Smooth muscle cell (in vitro differentiated cells): ENCODE measurements around the gene NT5C1A. TPM values are rescaled to one million over a fixed set of nuclear protein-coding genes. Genes with fewer than 3 reads are reported as not detected.

Source experiments
- DNase-seq: peaks from one replicate; lab custom pipeline; 2025; ENCODE audit not compliant: unreplicated experiment; lab: John Stamatoyannopoulos, UW
- H2AFZ ChIP-seq: fragments of 200-600 bp; sonication (generic); 2 replicates; pipeline ENCODE4 v1.6.0; 2016; ENCODE audit warnings: antibody characterized with exemption, low read depth, mild to moderate bottlenecking
- H3F3A ChIP-seq: fragments of 200-600 bp; sonication (generic); 2 replicates; pipeline ENCODE4 v1.6.0; 2017; ENCODE audit warnings: antibody characterized with exemption, low read depth
- H3K27ac ChIP-seq: fragments of 200-600 bp; sonication (generic); 2 replicates; pipeline ENCODE4 v1.5.1; 2016; ENCODE audit warnings: low read depth, mild to moderate bottlenecking
- H3K27me3 ChIP-seq: fragments of 200-600 bp; sonication (generic); 2 replicates; pipeline ENCODE4 v1.6.1; 2016; ENCODE audit warnings: low read depth, mild to moderate bottlenecking
- H3K36me3 ChIP-seq: fragments of 200-600 bp; sonication (generic); 2 replicates; pipeline ENCODE4 v1.5.1; 2016; ENCODE audit warnings: low read depth
- H3K4me1 ChIP-seq: fragments of 200-600 bp; sonication (generic); 2 replicates; pipeline ENCODE4 v1.5.1; 2016; ENCODE audit warnings: low read depth
- H3K4me2 ChIP-seq: fragments of 200-600 bp; sonication (generic); 2 replicates; pipeline ENCODE4 v1.6.0; 2016; ENCODE audit warnings: mild to moderate bottlenecking
- H3K4me3 ChIP-seq: fragments of 200-600 bp; sonication (generic); 2 replicates; pipeline ENCODE4 v1.5.1; 2016; ENCODE audit warnings: mild to moderate bottlenecking
- H3K79me2 ChIP-seq: fragments of 200-600 bp; sonication (generic); 2 replicates; pipeline ENCODE4 v1.6.0; 2016; ENCODE audit warnings: low read depth, mild to moderate bottlenecking
- H3K9ac ChIP-seq: fragments of 200-600 bp; sonication (generic); 2 replicates; pipeline ENCODE4 v1.6.0; 2016; ENCODE audit warnings: low read depth
- H3K9me3 ChIP-seq: fragments of 200-600 bp; sonication (generic); replicated peaks from 2 replicates; pipeline ENCODE4 v1.5.1; 2016; ENCODE audit warnings: low read depth
- H4K20me1 ChIP-seq: fragments of 200-600 bp; sonication (generic); 2 replicates; pipeline ENCODE4 v1.6.0; 2016; ENCODE audit warnings: low read depth
- CTCF ChIP-seq: fragments of 200-600 bp; sonication (generic); IDR thresholded peaks from 2 replicates; pipeline ENCODE4 v1.5.1; 2017; ENCODE audit warnings: borderline replicate concordance, mild to moderate bottlenecking, antibody characterized with exemption; ENCODE audit not compliant: insufficient read depth, poor library complexity, severe bottlenecking
- WGBS: methylation state at CpG from one replicate; pipeline ENCODE4 v1.1.7; 2016; ENCODE audit warnings: low lambda C conversion rate; 5-methylcytosine and 5-hydroxymethylcytosine counted together
- polyA plus RNA-seq: library from polyadenylated mRNA; unstranded; fragments of >200 nt; fragmentation: Nextera tagmentation; extraction: Ambion mirVana; gene quantifications from 2 replicates; pipeline ENCODE4 v1.2.1, GENCODE V29; 2016
- total RNA-seq: library from RNA; depleted of rRNA; stranded (reverse); fragments of >200 nt; gene quantifications from 2 replicates; pipeline ENCODE4 v1.2.3, GENCODE V29; 2014

NT5C1A gene
- total and polyA plus RNA-seq, 2 experiments from 2014 or later = not detected

DNA sequence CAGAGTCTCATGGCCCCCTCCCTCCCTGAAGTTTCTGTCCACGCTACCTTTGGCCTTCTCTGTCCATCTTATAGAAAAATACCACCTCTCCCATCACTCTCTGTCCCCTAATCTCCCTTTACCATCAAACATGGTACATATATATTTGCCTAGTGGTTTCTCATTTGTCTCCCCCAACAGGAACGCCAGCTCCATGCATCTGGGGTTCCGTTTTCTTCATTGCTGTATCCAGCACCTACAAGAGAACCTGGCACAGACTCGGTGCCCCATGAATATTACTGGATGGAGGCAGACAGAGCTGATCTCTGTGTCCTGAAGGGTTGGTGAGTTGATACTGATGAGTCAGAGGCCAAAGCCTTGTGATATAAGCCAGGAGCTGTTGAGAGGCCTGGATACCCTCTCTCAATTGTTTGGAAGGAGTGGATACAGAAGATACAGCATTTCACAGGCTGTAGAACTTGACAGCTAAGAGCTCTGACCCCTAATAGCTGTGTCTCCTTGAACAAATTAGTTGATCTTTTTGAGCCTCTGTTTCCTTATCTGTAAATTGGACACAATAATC is 54.3 kb downstream of the NT5C1A start:
- Histone ChIP-seq H3F3A (no peaks in the 10 kb centered on the region), H4K20me1 (no peaks in the 10 kb centered on the region), H3K79me2 (no peaks in the 10 kb centered on the region), H3K4me3 (no peak overlapping the region), H3K36me3 (no peaks in the 10 kb centered on the region), H3K9me3 (no peaks in the 10 kb centered on the region), H3K27ac (no peak overlapping the region), H3K27me3 (no peaks in the 10 kb centered on the region), H3K9ac (no peak overlapping the region), H3K4me1 (no peaks in the 10 kb centered on the region), H2AFZ (no peak overlapping the region), H3K4me2 (no peak overlapping the region)
- TF ChIP-seq CTCF = no peak
- WGBS = 81% methylated on average over 4 of the region's 4 CpGs
- DNase-seq = no peak

GRCh38 chr1:39615086-39615673 is 56.7 kb downstream of the NT5C1A start:
- Histone ChIP-seq H3K4me2 (no peak overlapping the region), H4K20me1 (no peaks in the 10 kb centered on the region), H3K4me3 (no peak overlapping the region), H3K27ac (no peak overlapping the region), H3K9me3 (no peaks in the 10 kb centered on the region), H3F3A (no peaks in the 10 kb centered on the region), H3K9ac (no peak overlapping the region), H3K27me3 (no peaks in the 10 kb centered on the region), H3K79me2 (no peaks in the 10 kb centered on the region), H3K4me1 (no peaks in the 10 kb centered on the region), H2AFZ (no peak overlapping the region), H3K36me3 (no peaks in the 10 kb centered on the region)
- DNase-seq = no peak
- TF ChIP-seq CTCF = no peak
- 83% methylated on average over 8 of the region's 8 CpGs for WGBS

DNA sequence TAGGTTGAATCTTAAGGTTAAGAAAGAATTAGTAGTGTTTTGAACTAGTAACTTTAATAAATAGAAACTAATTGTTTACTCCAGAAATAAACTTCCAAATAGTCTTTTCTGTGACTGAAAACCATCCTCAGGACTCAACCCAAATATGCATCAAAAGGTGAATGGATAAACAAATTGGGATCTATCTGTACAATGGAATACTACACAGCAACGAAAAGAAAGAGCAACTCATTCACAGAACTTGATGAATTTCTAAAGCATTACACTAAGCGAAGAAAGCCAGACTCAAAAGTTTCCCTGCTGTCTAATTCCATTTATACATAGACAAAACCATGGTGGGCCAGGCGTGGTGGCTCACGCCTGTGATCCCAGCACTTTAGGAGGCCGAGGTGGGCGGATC is 57.4 kb downstream of the NT5C1A start:
- no peaks in the 10 kb centered on the region for H3F3A ChIP-seq
- H3K27ac ChIP-seq = no peak overlapping the region
- no peak overlapping the region for H3K4me3 ChIP-seq
- TF ChIP-seq CTCF = no peak
- no peak for DNase-seq
- H3K27me3 ChIP-seq = no peaks in the 10 kb centered on the region
- no peaks in the 10 kb centered on the region for H3K36me3 ChIP-seq
- no peak overlapping the region for H3K9ac ChIP-seq
- H3K9me3 ChIP-seq = no peaks in the 10 kb centered on the region
- no peak overlapping the region for H2AFZ ChIP-seq
- H3K79me2 ChIP-seq = no peaks in the 10 kb centered on the region
- H3K4me2 ChIP-seq = no peak overlapping the region
- no peaks in the 10 kb centered on the region for H3K4me1 ChIP-seq
- 97% methylated on average over 6 of the region's 6 CpGs for WGBS
- no peaks in the 10 kb centered on the region for H4K20me1 ChIP-seq

DNA sequence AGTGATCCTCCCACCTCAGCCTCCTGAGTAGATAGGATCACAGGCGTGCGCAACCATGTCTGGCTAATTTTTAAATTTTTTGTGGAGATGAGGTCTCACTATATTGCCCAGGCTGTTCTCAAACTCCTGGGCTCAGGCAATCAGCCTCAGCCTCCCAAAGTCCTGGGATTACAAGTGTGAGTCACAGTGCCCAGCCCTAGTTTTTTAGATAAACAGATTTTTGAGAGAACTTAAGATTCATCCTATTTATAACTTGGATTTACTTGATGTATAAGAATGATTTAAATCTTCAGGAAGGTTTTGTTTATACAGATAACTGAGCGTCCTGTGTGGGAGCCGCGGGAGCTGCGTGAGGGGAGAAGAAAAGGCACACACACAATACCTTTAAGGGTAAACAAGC is 58.7 kb downstream of the NT5C1A start:
- no peak for DNase-seq
- WGBS = 23% methylated on average over 6 of the region's 6 CpGs
- H3K9ac ChIP-seq = no peak overlapping the region
- H3K4me3 ChIP-seq = no peak overlapping the region
- no peaks in the 10 kb centered on the region for H3K79me2 ChIP-seq
- no peaks in the 10 kb centered on the region for H3F3A ChIP-seq
- no peak overlapping the region for H2AFZ ChIP-seq
- H3K4me1 ChIP-seq = no peaks in the 10 kb centered on the region
- H3K9me3 ChIP-seq = no peaks in the 10 kb centered on the region
- H3K27me3 ChIP-seq = no peaks in the 10 kb centered on the region
- no peaks in the 10 kb centered on the region for H4K20me1 ChIP-seq
- no peaks in the 10 kb centered on the region for H3K36me3 ChIP-seq
- H3K27ac ChIP-seq = peak overlapping the region; percentile 13
- peak overlapping the region; percentile 34 for H3K4me2 ChIP-seq
- TF ChIP-seq CTCF = no peak
